H1 (cell line): Measurements from ENCODE around the gene HMCN1. TPM values are rescaled to one million over a fixed set of nuclear protein-coding genes. Genes with fewer than 3 reads are reported as not detected.

Source experiments
- ASH2L ChIP-seq: fragments of 200-600, 300-600 bp; sonication (generic); IDR thresholded peaks from one replicate; pipeline ENCODE4 v1.7.1; 2017; ENCODE audit warnings: low read length
- CBX8 ChIP-seq: fragments of 300-800, 300-1000 bp; sonication (generic); IDR thresholded peaks from 2 replicates; pipeline ENCODE4 v1.7.1; 2016; ENCODE audit warnings: low read depth, low read length, borderline replicate concordance
- CHD1 ChIP-seq: IDR thresholded peaks from 2 replicates; pipeline ENCODE4 v1.6.1; 2012; ENCODE audit warnings: low read depth, low read length, improper control_type of control experiment
- EGR1 ChIP-seq: IDR thresholded peaks from 2 replicates; pipeline ENCODE4 v1.6.1; 2011; ENCODE audit warnings: low read depth, low read length, borderline replicate concordance
- EP300 ChIP-seq, 2 experiments: IDR thresholded peaks; 1 replicate in 1 of 2; 2 replicates in 1 of 2; pipeline ENCODE4 v1.6.1; 2011 to 2012; ENCODE audit warnings: low read depth in 2 of 2, low read length in 2 of 2, mild to moderate bottlenecking in 2 of 2, borderline replicate concordance in 1 of 2, inconsistent platforms in 1 of 2, moderate library complexity in 1 of 2
- NANOG ChIP-seq: IDR thresholded peaks from 2 replicates; pipeline ENCODE4 v1.6.1; 2011; ENCODE audit warnings: low read length, low read depth, mild to moderate bottlenecking, inconsistent platforms; ENCODE audit not compliant: insufficient read depth, poor library complexity, severe bottlenecking
- POLR2A ChIP-seq, 2 experiments: IDR thresholded peaks; 1 replicate in 1 of 2; 2 replicates in 1 of 2; pipeline ENCODE4 v1.6.1; 2011; ENCODE audit warnings: low read depth in 2 of 2, low read length in 2 of 2, mild to moderate bottlenecking in 2 of 2; ENCODE audit errors: control extremely low read depth in 1 of 2
- SIRT6 ChIP-seq: IDR thresholded peaks from one replicate; pipeline ENCODE4 v1.7.1; 2012; ENCODE audit warnings: low read length, inconsistent platforms
- TCF12 ChIP-seq: IDR thresholded peaks from 2 replicates; pipeline ENCODE4 v1.6.1; 2011; ENCODE audit warnings: low read depth, mild to moderate bottlenecking, low read length
- polyA plus RNA-seq, 7 experiments: library from polyadenylated mRNA; depleted of rRNA in 3 of 7; stranded (reverse) in 5 of 7; unstranded in 2 of 7; fragments of >200 nt in 5 of 7; fragments of 200-250 nt in 2 of 7; gene quantifications; 1 replicate in 5 of 7; 2 replicates in 1 of 7; 4 replicates in 1 of 7; pipeline versions ENCODE4 v1.2.1 to v1.2.3, GENCODE V29; 2011 to 2013; ENCODE audit warnings: missing spikeins in 2 of 7, mixed read lengths in 2 of 7
- total RNA-seq: library from RNA; stranded (reverse); fragmentation: NEBNext Ultra II Directional; extraction: Animal tissue kit (Norgen Biotek cat#: 25700); gene quantifications from 2 replicates; pipeline ENCODE4 v1.2.1, GENCODE V29; 2021

HMCN1 gene
- total and polyA plus RNA-seq, 2 of the 8 experiments (the other 6 are each of a cell fraction or from before 2014, with no cell fraction given) = 13.8 to 14.6 TPM

DNA sequence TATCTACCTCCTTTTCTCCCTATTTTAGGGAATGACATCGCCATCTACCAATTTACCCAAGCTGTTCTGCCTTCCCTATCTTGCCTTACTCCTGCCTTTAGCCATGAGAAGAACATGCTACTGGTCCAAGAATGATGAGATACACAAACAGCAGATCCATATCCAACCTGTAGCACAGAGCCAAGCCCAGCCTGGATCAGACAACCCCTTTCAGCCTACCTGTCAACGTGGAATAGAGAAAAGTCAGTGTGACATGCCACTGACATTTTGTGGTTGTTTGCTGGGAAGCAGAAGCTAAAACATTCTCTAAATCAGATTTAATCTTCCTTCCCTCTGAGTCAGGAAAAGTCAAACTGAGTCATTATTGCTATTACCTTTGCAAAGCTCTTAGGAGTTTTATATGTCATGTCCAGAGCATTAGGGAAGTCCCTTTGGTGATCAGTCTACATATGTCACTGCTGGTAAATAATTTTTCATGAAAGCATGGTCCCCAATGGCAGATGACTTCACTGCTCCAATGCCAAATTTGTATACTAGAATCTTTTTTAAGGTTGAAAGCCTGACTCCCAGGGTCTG lies 497.8 kb downstream of the HMCN1 start (continued):
- TF ChIP-seq CBX8 (no peak), NANOG (no peak), EGR1 (no peak), ASH2L (no peak), SIRT6 (no peak), POLR2A (IDR thresholded peaks at IDR 0.05; ENCODE audit: control extremely low read depth in 1 of 2, low read depth in 2 of 2, low read length in 2 of 2) (no peak), TCF12 (no peak), EP300 (IDR thresholded peaks at IDR 0.05; ENCODE audit: borderline replicate concordance in 1 of 2, low read depth in 2 of 2, low read length in 2 of 2) (no peak), CHD1 (no peak)
